DMS114 treated with DMSO at 0.1 percent for 48 hours (cell line): ENCODE results near the gene TRABD2A.
"Not testable (repeated sequence)": the region's sequence is repeated elsewhere in the genome, so short reads cannot be mapped to it uniquely, and the experiment has no call there.

Experiments
- DNase-seq: peaks from one replicate; lab custom pipeline; 2025; ENCODE audit not compliant: unreplicated experiment; lab: John Stamatoyannopoulos, UW

TRABD2A gene

GRCh38 chr2:84880395-84880644 is 564 bp downstream of the TRABD2A start:
- no peak for DNase-seq

DNA sequence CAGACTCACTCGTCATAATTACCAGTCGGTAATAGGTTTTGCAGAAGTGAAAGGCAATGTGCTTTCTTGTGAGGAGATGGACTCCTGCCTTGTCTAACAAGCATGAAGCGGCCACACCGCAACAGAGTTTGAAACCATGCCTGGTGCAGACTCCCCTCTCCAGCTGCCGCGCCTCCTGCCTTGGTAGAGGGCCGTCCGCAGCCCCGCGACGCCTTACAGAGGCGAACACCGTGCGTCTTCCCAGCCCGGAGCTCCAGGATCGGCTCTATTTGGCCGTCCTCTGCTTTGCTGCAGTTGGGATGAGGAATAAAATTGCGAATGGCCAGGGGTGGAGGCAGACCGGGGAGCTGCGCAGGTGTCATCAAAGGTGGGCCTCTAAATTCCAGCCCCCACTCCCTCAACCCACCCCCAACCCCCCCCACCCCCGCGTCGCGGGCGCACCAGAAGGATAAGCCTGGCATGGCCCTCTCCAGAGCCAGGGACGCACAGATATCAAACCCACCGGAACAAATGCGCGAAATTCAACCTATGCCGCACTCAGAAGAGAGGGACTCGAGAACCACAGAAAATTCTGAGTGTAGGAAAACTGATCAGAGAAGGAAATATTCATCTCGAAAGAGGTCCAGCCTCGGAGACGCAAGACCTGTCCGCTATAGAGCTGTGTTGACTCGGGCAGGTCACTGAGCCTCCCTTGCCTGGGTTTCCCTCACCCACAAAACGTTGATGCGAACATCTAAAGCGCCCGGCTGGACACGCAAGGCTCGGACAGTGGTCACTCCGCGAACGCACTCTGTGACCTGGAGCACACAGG is 1.1 kb downstream of the TRABD2A start:
- no peak for DNase-seq

DNA sequence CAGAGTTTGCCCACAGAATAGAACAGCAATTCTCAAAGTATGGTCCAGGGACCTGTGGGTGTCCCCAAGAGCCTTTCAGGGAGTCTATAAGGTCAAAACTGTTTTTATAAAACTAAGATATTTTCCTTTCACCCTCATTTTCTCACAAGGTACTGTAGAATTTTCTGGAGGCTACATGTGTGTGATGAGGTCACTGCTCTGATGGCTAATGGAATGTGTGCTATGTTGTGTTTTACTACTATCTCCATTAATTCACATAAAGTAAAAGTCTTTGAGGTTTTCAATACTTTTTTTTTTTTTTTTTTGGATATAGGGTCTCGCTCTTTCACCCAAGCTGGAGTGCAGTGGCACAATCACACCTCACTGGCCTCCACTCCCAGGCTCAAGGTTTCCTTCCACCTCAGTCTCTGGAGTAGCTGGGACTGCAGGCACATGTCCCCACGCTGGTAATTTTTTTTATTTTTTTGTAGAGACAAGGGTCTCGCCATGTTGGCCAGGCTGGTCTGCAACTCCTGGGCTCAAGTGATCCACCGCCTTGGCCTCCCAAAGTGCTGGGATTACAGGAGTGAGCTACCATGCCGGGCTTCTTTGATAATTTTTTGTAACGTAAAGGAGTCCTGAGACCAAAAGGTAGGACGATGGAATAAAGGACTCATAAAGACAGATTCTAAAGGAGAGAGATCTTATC is 1.8 kb downstream of the TRABD2A start:
- DNase-seq: no peak

DNA sequence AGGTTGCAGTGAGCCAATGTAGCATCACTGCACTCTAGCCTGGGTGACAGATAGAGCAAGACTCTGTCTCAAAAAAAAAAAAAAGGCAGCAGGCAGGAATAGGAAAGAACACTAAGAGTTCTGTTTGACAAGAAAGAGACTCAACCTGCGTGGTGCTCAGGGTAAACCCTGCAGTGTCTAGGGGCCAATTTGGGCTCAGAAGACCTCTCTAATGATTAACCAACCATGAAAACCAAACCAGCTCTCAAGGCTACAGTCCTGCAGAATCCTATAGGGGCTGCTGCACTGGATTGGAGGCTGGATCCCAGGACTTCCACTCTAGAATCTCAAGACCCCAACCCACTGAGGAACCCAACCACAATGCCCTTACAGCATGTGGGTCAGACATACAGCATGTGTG is 2.4 kb downstream of the TRABD2A start:
- no peak for DNase-seq

- DNase-seq: no peak
Measured at GRCh38 chr2:84876369-84876768, 4.5 kb downstream of the TRABD2A start.

- DNase-seq: not testable (repeated sequence)
Measured at GRCh38 chr2:84875619-84876018, 5.3 kb downstream of the TRABD2A start.

- no peak for DNase-seq
Measured at GRCh38 chr2:84875213-84875560, 5.7 kb downstream of the TRABD2A start.

- DNase-seq: no peak
Measured at GRCh38 chr2:84874381-84875212, 6.3 kb downstream of the TRABD2A start.

DNA sequence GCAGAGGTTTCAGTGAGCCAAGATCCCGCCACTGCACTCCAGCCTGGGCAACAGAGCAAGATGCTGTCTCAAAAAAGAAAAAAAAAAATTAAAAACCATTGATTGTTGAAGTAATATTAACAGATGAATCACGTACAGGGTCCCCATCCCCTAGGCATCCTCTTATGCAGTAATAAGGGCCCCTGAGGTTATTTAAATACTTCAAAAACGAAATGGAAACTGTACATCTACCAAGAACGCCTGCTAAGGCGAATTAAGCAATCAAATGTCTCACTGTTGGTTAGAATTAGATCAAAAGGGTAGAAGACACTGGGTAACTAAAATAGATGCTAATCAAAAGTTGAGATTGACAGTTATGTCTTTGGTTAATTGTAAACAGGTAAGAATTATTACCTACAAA is 7.5 kb downstream of the TRABD2A start:
- no peak for DNase-seq

- not testable (repeated sequence) for DNase-seq
Measured at GRCh38 chr2:84872691-84873090, 8.2 kb downstream of the TRABD2A start.

- DNase-seq: no peak
Measured at GRCh38 chr2:84870306-84870705, 10.6 kb downstream of the TRABD2A start.

DNA sequence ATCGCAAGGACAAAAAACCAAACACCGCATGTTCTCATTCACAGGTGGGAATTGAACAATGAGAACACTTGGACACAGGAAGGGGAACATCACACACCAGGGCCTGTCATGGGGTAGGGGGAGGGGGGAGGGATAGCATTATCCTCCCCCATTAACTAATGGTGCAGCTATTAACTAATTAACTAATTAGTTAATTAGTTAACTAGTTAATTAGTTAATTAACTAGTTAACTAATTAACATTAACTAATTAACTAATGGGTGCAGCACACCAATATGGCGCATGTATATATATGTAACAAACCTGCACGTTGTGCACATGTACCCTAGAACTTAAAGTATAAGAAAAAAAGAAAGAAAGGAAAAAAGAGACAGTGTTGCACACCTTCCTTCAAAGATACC is 12.6 kb downstream of the TRABD2A start:
- not testable (repeated sequence) for DNase-seq

- no peak for DNase-seq
Measured at GRCh38 chr2:84866122-84866521, 14.8 kb downstream of the TRABD2A start.

DNA sequence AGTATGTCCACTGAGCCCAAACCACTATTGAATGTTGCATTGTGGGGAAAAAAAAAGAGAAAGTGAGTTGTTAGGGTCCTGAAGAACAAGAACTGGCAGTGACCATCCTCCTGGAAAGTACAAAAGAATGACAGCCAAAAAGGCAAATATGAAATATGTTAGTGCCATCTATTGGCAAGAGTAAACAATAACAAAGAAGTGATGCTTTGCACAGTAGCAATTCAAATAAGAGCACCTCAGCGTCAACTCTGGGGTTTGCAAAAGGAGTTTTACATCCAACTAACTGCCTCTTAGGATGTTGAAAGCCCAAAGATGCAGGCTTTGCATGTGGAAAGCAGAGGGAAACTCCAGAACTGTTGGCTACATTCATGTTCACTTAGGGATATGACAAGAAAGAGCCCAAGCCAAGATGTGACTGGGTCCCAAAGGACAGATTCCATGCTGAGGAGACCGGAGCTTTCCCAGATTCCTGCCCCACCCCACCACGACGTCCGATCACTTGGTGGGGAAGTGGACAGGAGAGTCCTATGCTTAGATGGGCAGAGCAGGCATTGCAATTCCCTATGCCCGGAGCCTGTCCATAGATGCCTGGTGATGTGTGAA is 15.6 kb downstream of the TRABD2A start:
- DNase-seq: peak; percentile 25

- no peak for DNase-seq
Measured at GRCh38 chr2:84862006-84862405, 18.9 kb downstream of the TRABD2A start.

GRCh38 chr2:84861539-84861938 is 19.3 kb downstream of the TRABD2A start:
- no peak for DNase-seq

- DNase-seq: no peak
Measured at GRCh38 chr2:84858937-84859336, 21.9 kb downstream of the TRABD2A start.

- no peak for DNase-seq
Measured at GRCh38 chr2:84858123-84858522, 22.8 kb downstream of the TRABD2A start.

DNA sequence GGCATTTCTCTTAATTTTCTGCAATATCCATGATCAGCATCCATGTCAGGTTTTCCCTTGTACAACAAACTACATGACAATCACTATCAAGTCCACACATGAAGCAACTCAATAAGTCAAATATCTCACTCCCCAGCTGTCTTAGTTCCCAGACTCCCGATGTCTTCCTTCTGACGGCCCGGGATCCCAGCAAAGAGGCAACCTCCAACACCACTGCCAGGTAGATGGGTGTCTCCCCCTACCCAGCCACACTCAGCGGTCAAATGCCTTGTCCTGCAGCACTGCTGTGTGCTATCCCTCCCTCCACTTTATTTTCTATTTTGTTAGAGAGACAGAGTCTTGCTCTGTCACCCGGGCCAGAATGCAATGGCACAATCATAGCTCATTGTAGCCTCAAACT is 23.3 kb downstream of the TRABD2A start:
- no peak for DNase-seq

GRCh38 chr2:84856787-84857186 is 24.1 kb downstream of the TRABD2A start:
- no peak for DNase-seq

DNA sequence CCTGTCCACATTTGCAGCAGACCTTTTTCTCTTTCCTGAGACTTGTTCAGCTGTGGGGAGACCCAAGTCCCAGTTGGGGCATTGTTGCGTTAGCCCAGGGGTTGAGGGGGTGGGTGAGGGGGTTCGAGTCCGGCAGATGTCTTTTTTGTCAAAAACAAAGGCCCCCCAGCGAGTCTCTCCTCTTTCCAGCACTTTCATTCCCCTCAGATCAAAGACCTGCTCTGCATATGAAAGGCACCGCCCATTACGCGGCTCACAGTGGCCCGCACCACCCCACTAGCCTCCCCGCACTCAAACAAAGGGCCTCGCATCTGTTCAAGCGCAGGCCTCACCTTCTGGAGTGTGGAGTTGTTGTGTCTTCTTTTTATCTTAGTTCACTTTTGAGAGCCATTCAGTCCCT is 25.2 kb downstream of the TRABD2A start:
- no peak for DNase-seq

DNA sequence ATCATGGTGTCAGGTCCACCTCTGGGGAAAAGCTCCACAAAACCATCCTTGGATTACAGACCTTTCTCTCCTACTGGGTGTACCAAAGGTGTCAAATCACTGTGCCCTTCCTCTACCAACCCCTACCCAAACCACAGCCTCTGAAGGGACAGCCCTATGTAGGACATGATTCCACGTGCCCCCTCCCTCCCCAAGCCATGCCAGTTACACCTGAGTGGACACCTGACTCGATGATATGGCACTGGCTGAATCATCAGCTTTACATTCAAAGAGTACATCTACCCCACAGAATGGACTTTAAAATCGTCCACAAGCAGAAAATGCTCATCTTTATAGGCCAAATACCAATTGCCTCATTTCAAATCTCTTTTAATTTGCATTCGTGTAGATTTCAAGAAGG is 26.0 kb downstream of the TRABD2A start:
- DNase-seq: no peak
